MM.1S (cell line): ENCODE measurements around the gene GNAT2.

ENCODE experiments used
- DNase-seq: peaks from one replicate; pipeline ENCODE4 v3.0.0-alpha.2; 2015
- H2AFZ ChIP-seq: fragments of 300-600 bp; sonication (generic); 2 replicates; pipeline ENCODE4 v1.6.0; 2016; ENCODE audit warnings: antibody characterized with exemption, low read length
- H3F3A ChIP-seq: fragments of 300-600 bp; sonication (generic); 2 replicates; pipeline ENCODE4 v1.6.1; 2016; ENCODE audit warnings: mild to moderate bottlenecking, antibody characterized with exemption, low read length, moderate library complexity, mixed read lengths; ENCODE audit not compliant: insufficient read depth
- H3K27ac ChIP-seq: fragments of 300-600 bp; sonication (generic); 2 replicates; pipeline ENCODE4 v1.5.1; 2016; ENCODE audit warnings: mild to moderate bottlenecking, low read length
- H3K27me3 ChIP-seq: fragments of 300-600 bp; sonication (generic); replicated peaks from 2 replicates; pipeline ENCODE4 v1.6.0; 2016; ENCODE audit warnings: low read length; ENCODE audit not compliant: insufficient read depth
- H3K36me3 ChIP-seq: fragments of 300-600 bp; sonication (generic); replicated peaks from 2 replicates; pipeline ENCODE4 v1.6.1; 2016; ENCODE audit warnings: mild to moderate bottlenecking, low read length, mixed read lengths; ENCODE audit not compliant: insufficient read depth
- H3K4me1 ChIP-seq: fragments of 300-600 bp; sonication (generic); 2 replicates; pipeline ENCODE4 v1.6.1; 2016; ENCODE audit warnings: low read length, mixed read lengths
- H3K4me2 ChIP-seq: fragments of 300-600 bp; sonication (generic); 2 replicates; pipeline ENCODE4 v1.6.0; 2016; ENCODE audit warnings: low read depth, low read length
- H3K4me3 ChIP-seq: fragments of 300-600 bp; sonication (generic); 2 replicates; pipeline ENCODE4 v1.5.1; 2016; ENCODE audit warnings: low read length, mixed read lengths
- H3K79me2 ChIP-seq: fragments of 300-600 bp; sonication (generic); 2 replicates; pipeline ENCODE4 v1.6.1; 2016; ENCODE audit warnings: mixed run types, low read length, mixed read lengths
- H3K9ac ChIP-seq: fragments of 300-600 bp; sonication (generic); 2 replicates; pipeline ENCODE4 v1.6.1; 2016; ENCODE audit warnings: low read length, mixed read lengths
- H3K9me2 ChIP-seq: fragments of 300-600 bp; sonication (generic); replicated peaks from 2 replicates; pipeline ENCODE4 v1.6.1; 2016; ENCODE audit warnings: mild to moderate bottlenecking, low read length, mixed read lengths; ENCODE audit not compliant: insufficient read depth
- H3K9me3 ChIP-seq: fragments of 300-600 bp; sonication (generic); replicated peaks from 2 replicates; pipeline ENCODE4 v1.6.1; 2016; ENCODE audit warnings: mild to moderate bottlenecking, low read length, mixed read lengths; ENCODE audit not compliant: insufficient read depth
- H4K20me1 ChIP-seq: fragments of 300-600 bp; sonication (generic); 2 replicates; pipeline ENCODE4 v1.6.1; 2016; ENCODE audit warnings: mild to moderate bottlenecking, low read length, moderate library complexity, mixed read lengths; ENCODE audit not compliant: insufficient read depth
- CTCF ChIP-seq: fragments of 300-600 bp; sonication (generic); IDR thresholded peaks from 2 replicates; pipeline ENCODE4 v1.5.1; 2016; ENCODE audit warnings: antibody characterized with exemption, low read length, mixed read lengths
- EZH2 ChIP-seq: fragments of 300-600 bp; sonication (generic); optimal IDR thresholded peaks from 2 replicates; pipeline ENCODE3; 2017; ENCODE audit warnings: low read depth, mild to moderate bottlenecking, antibody characterized with exemption, low read length, mixed read lengths
- EZH2phosphoT487 ChIP-seq: fragments of 300-600 bp; sonication (generic); IDR thresholded peaks from 2 replicates; pipeline ENCODE4 v1.6.1; 2018; ENCODE audit warnings: antibody characterized with exemption, low read length

GNAT2 gene

GRCh38 chr1:109634292-109634691 is 14.9 kb upstream of the GNAT2 start:
- Histone ChIP-seq H2AFZ (no peak overlapping the region), H3F3A (no peaks in the 10 kb centered on the region), H3K36me3 (no peaks in the 10 kb centered on the region)

GRCh38 chr1:109632671-109633346 is 13.4 kb upstream of the GNAT2 start:
- Histone ChIP-seq H3K79me2 (no peaks in the 10 kb centered on the region), H3K9ac (no peak overlapping the region), H3K9me3 (no peaks in the 10 kb centered on the region), H3K4me2 (no peak overlapping the region), H3K9me2 (no peaks in the 10 kb centered on the region), H3F3A (no peaks in the 10 kb centered on the region), H3K36me3 (no peaks in the 10 kb centered on the region), H4K20me1 (no peaks in the 10 kb centered on the region), H3K27ac (no peak overlapping the region), H3K4me3 (no peak overlapping the region), H3K27me3 (no peaks in the 10 kb centered on the region), H2AFZ (no peak overlapping the region), H3K4me1 (peaks cover 20% of the 10 kb centered on the region)
- no peak for TF ChIP-seq EZH2phosphoT487
- DNase-seq: no peak

More at GRCh38 chr1:109634292-109634691, 14.9 kb upstream of the GNAT2 start:
- no peaks in the 10 kb centered on the region for H4K20me1 ChIP-seq
- H3K27me3 ChIP-seq: no peaks in the 10 kb centered on the region
- DNase-seq: no peak
- H3K4me2 ChIP-seq: peak overlapping the region; percentile 85; the same call in 1 of the 2 replicates
- TF ChIP-seq EZH2phosphoT487 (no peak), EZH2 (no peak), CTCF (no peak)
- no peaks in the 10 kb centered on the region for H3K9me2 ChIP-seq
- no peaks in the 10 kb centered on the region for H3K9me3 ChIP-seq
- H3K27ac ChIP-seq: peak overlapping the region; percentile 74; the same call in 1 of the 2 replicates
- H3K4me3 ChIP-seq: no peak overlapping the region
- peaks cover 20% of the 10 kb centered on the region for H3K4me1 ChIP-seq
- H3K79me2 ChIP-seq: no peaks in the 10 kb centered on the region
- H3K9ac ChIP-seq: no peak overlapping the region

GRCh38 chr1:109631513-109632505 is 12.4 kb upstream of the GNAT2 start:
- H3K79me2 ChIP-seq: no peaks in the 10 kb centered on the region
- no peak for DNase-seq
- H2AFZ ChIP-seq: no peak overlapping the region
- no peaks in the 10 kb centered on the region for H3F3A ChIP-seq
- no peak overlapping the region for H3K4me3 ChIP-seq
- no peaks in the 10 kb centered on the region for H3K9me2 ChIP-seq
- H3K4me2 ChIP-seq: no peak overlapping the region
- H3K36me3 ChIP-seq: no peaks in the 10 kb centered on the region
- H3K27ac ChIP-seq: no peak overlapping the region
- H3K27me3 ChIP-seq: no peaks in the 10 kb centered on the region
- no peak overlapping the region for H3K9ac ChIP-seq
- peaks cover 20% of the 10 kb centered on the region for H3K4me1 ChIP-seq
- no peaks in the 10 kb centered on the region for H4K20me1 ChIP-seq
- TF ChIP-seq CTCF: no peak
- TF ChIP-seq EZH2phosphoT487: no peak
- no peak for TF ChIP-seq EZH2
- no peaks in the 10 kb centered on the region for H3K9me3 ChIP-seq
